Measurements from ENCODE around the gene IL37. TPM values are rescaled to one million over a fixed set of nuclear protein-coding genes. Genes with fewer than 3 reads are reported as not detected.
"Not testable (repeated sequence)": the region's sequence is repeated elsewhere in the genome, so short reads cannot be mapped to it uniquely, and the experiment has no call there.

Gene IL37
- total RNA-seq, 1 experiment from 2014 or later = not detected

- ChIA-PET CTCF (interaction anchor here (0.6 to 5.4 kb wide), 3 partner anchors 8 to 191 kb away, joined by 3 to 39 read pairs (median 4); no protein-coding TSS in a partner anchor), POLR2A (interaction anchor here (0.6 to 1.5 kb wide), 2 partner anchors 44 to 99 kb away, joined by 3 to 6 read pairs; no protein-coding TSS in a partner anchor)
- intact Hi-C loops (cut with micrococcal nuclease) = no loop called here
- Mint-ChIP-seq H3K27ac (ENCODE audit: low read depth, unreplicated experiment) (no peak overlapping the region), H3K27me3 (ENCODE audit: insufficient read depth, unreplicated experiment) (no peaks in the 10 kb centered on the region), H3K4me1 (ENCODE audit: insufficient read depth, unreplicated experiment) (no peaks in the 10 kb centered on the region), H3K9me3 (ENCODE audit: unreplicated experiment) (no peaks in the 10 kb centered on the region), H3K4me3 (ENCODE audit: unreplicated experiment) (no peak overlapping the region), H3K36me3 (ENCODE audit: insufficient read depth, unreplicated experiment) (no peaks in the 10 kb centered on the region)
- TF ChIP-seq CTCF (IDR thresholded peaks at IDR 0.05; ENCODE audit: unreplicated experiment) = no peak
- no peak for DNase-seq (ENCODE audit: unreplicated experiment)
- BruUV-seq (replicated peaks) = no TSS peak
These were observed 17.2 kb upstream of the IL37 start for GRCh38 chr2:112893752-112894151.

GRCh38 chr2:112896909-112897623 lies 13.9 kb upstream of the IL37 start:
- no peaks in the 10 kb centered on the region for H3K4me1 Mint-ChIP-seq (ENCODE audit: insufficient read depth, unreplicated experiment)

GRCh38 chr2:112897624-112897978 lies 13.4 kb upstream of the IL37 start:
- CTCF ChIA-PET = no interaction called here
- no peak for DNase-seq (ENCODE audit: unreplicated experiment)
- no peak for TF ChIP-seq CTCF (IDR thresholded peaks at IDR 0.05; ENCODE audit: unreplicated experiment)
- POLR2A ChIA-PET = no interaction called here
- no peak overlapping the region for H3K4me3 Mint-ChIP-seq (ENCODE audit: unreplicated experiment)
- no peaks in the 10 kb centered on the region for H3K9me3 Mint-ChIP-seq (ENCODE audit: unreplicated experiment)
- BruUV-seq (replicated peaks) = no TSS peak
- H3K36me3 Mint-ChIP-seq (ENCODE audit: insufficient read depth, unreplicated experiment) = no peaks in the 10 kb centered on the region
- intact Hi-C loops (cut with micrococcal nuclease) = no loop called here
- no peak overlapping the region for H3K27ac Mint-ChIP-seq (ENCODE audit: low read depth, unreplicated experiment)
- H3K4me1 Mint-ChIP-seq (ENCODE audit: insufficient read depth, unreplicated experiment) = no peaks in the 10 kb centered on the region
- no peaks in the 10 kb centered on the region for H3K27me3 Mint-ChIP-seq (ENCODE audit: insufficient read depth, unreplicated experiment)

More at GRCh38 chr2:112896909-112897623, 13.9 kb upstream of the IL37 start:
- CTCF ChIA-PET = no interaction called here
- no peak overlapping the region for H3K4me3 Mint-ChIP-seq (ENCODE audit: unreplicated experiment)
- H3K27ac Mint-ChIP-seq (ENCODE audit: low read depth, unreplicated experiment) = no peak overlapping the region
- no peaks in the 10 kb centered on the region for H3K9me3 Mint-ChIP-seq (ENCODE audit: unreplicated experiment)
- H3K27me3 Mint-ChIP-seq (ENCODE audit: insufficient read depth, unreplicated experiment) = no peaks in the 10 kb centered on the region
- no TSS peak for BruUV-seq (replicated peaks)
- no peak for TF ChIP-seq CTCF (IDR thresholded peaks at IDR 0.05; ENCODE audit: unreplicated experiment)
- POLR2A ChIA-PET = interaction anchor here (0.8 kb wide), 1 partner anchor 11 kb away, joined by 3 read pairs; no protein-coding TSS in a partner anchor
- no peaks in the 10 kb centered on the region for H3K36me3 Mint-ChIP-seq (ENCODE audit: insufficient read depth, unreplicated experiment)
- intact Hi-C loops (cut with micrococcal nuclease) = no loop called here
- DNase-seq (ENCODE audit: unreplicated experiment) = no peak

- intact Hi-C loops (cut with micrococcal nuclease); H3K9me3 Mint-ChIP-seq (ENCODE audit: unreplicated experiment); DNase-seq (ENCODE audit: unreplicated experiment); BruUV-seq (replicated peaks); H3K27ac Mint-ChIP-seq (ENCODE audit: low read depth, unreplicated experiment); H3K4me1 Mint-ChIP-seq (ENCODE audit: insufficient read depth, unreplicated experiment); H3K27me3 Mint-ChIP-seq (ENCODE audit: insufficient read depth, unreplicated experiment); H3K36me3 Mint-ChIP-seq (ENCODE audit: insufficient read depth, unreplicated experiment); H3K4me3 Mint-ChIP-seq (ENCODE audit: unreplicated experiment): not testable (repeated sequence)
- ChIA-PET POLR2A (interaction anchor here (1.4 kb wide), 1 partner anchor 9 kb away, joined by 4 read pairs; no protein-coding TSS in a partner anchor), CTCF (interaction anchor here (2.7 to 4.7 kb wide), 2 partner anchors 16 to 40 kb away, joined by 7 to 23 read pairs; no protein-coding TSS in a partner anchor)
These were observed 9.4 kb upstream of the IL37 start for GRCh38 chr2:112901431-112902065.

Data from MCF 10A (cell line).